Panc1 (cell line): ENCODE data around the gene WWOX.

Source experiments
- SIN3A ChIP-seq: IDR thresholded peaks from 2 replicates; pipeline ENCODE4 v1.6.1; 2012; ENCODE audit warnings: low read depth, mild to moderate bottlenecking, low read length, moderate library complexity, borderline replicate concordance; ENCODE audit not compliant: insufficient read depth
- TF ChIP-seq, protein P1 (sequence below): fragments of 450-650 bp; IDR thresholded peaks from 2 replicates; pipeline ENCODE4 v1.5.1; 2017; ENCODE audit warnings: mild to moderate bottlenecking

GRCh38 chr16:78198288-78198687 is 98.8 kb downstream of the WWOX start:
- TF ChIP-seq, protein P1, sequence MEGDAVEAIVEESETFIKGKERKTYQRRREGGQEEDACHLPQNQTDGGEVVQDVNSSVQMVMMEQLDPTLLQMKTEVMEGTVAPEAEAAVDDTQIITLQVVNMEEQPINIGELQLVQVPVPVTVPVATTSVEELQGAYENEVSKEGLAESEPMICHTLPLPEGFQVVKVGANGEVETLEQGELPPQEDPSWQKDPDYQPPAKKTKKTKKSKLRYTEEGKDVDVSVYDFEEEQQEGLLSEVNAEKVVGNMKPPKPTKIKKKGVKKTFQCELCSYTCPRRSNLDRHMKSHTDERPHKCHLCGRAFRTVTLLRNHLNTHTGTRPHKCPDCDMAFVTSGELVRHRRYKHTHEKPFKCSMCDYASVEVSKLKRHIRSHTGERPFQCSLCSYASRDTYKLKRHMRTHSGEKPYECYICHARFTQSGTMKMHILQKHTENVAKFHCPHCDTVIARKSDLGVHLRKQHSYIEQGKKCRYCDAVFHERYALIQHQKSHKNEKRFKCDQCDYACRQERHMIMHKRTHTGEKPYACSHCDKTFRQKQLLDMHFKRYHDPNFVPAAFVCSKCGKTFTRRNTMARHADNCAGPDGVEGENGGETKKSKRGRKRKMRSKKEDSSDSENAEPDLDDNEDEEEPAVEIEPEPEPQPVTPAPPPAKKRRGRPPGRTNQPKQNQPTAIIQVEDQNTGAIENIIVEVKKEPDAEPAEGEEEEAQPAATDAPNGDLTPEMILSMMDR = no peak
- TF ChIP-seq SIN3A = no peak
